ENCODE measurements around the gene HOXA9.

Gene HOXA9

GRCh38 chr7:27200761-27201579 is 35.6 kb upstream of the HOXA9 start:
- no peak for DNase-seq (ENCODE audit: low read depth in 1 of 2, low spot score in 1 of 2)

GRCh38 chr7:27199849-27200760 is 34.8 kb upstream of the HOXA9 start, which contains the start of gene HOXA13:
TSS of gene HOXA13 (minus strand) at chr7:27200091. CDS start at chr7:27200077, 14 bp downstream.
- DNase-seq (ENCODE audit: low read depth in 1 of 2, low spot score in 1 of 2), result no peak

GRCh38 chr7:27198871-27199801 is 33.8 kb upstream of the HOXA9 start:
- no peak for DNase-seq (ENCODE audit: low read depth in 1 of 2, low spot score in 1 of 2)

- no peak for DNase-seq (ENCODE audit: low read depth in 1 of 2, low spot score in 1 of 2)
These were observed 33.0 kb upstream of the HOXA9 start for GRCh38 chr7:27198138-27198841.

- DNase-seq (ENCODE audit: low read depth in 1 of 2, low spot score in 1 of 2), result no peak
These were observed 32.1 kb upstream of the HOXA9 start for GRCh38 chr7:27197137-27198042.

GRCh38 chr7:27196287-27196767 is 31.0 kb upstream of the HOXA9 start:
- DNase-seq (ENCODE audit: low read depth in 1 of 2, low spot score in 1 of 2), result peak; percentile 72 to 80

GRCh38 chr7:27194686-27195379 is 29.5 kb upstream of the HOXA9 start:
- no peak for DNase-seq (ENCODE audit: low read depth in 1 of 2, low spot score in 1 of 2)

GRCh38 chr7:27194002-27194352 is 28.6 kb upstream of the HOXA9 start:
- no peak for DNase-seq (ENCODE audit: low read depth in 1 of 2, low spot score in 1 of 2)

GRCh38 chr7:27193335-27194001 is 28.1 kb upstream of the HOXA9 start:
- no peak for DNase-seq (ENCODE audit: low read depth in 1 of 2, low spot score in 1 of 2)

GRCh38 chr7:27192546-27193334 is 27.4 kb upstream of the HOXA9 start:
- no peak for DNase-seq (ENCODE audit: low read depth in 1 of 2, low spot score in 1 of 2)

GRCh38 chr7:27191833-27192545 is 26.7 kb upstream of the HOXA9 start:
- no peak for DNase-seq (ENCODE audit: low read depth in 1 of 2, low spot score in 1 of 2)

GRCh38 chr7:27191161-27191731 is 25.9 kb upstream of the HOXA9 start:
- DNase-seq (ENCODE audit: low read depth in 1 of 2, low spot score in 1 of 2), result no peak

GRCh38 chr7:27189997-27190748 is 24.8 kb upstream of the HOXA9 start:
- DNase-seq (ENCODE audit: low read depth in 1 of 2, low spot score in 1 of 2), result no peak

GRCh38 chr7:27189295-27189996 is 24.1 kb upstream of the HOXA9 start:
- peak in 1 of 2 donors; percentile 0 for DNase-seq (ENCODE audit: low read depth in 1 of 2, low spot score in 1 of 2)

Data from activated CD4-positive, alpha-beta T cell treated with anti-CD3 and anti-CD28 coated beads, Interleukin-2, amount 50 U/mL, for 24 hours (primary cell).